Breast epithelium (tissue), 4 donors: ENCODE data around the gene PHGDH. TPM values are rescaled to one million over a fixed set of nuclear protein-coding genes. Genes with fewer than 3 reads are reported as not detected.

ENCODE experiments used
- DNase-seq, 2 donors: peaks; one replicate each; pipeline ENCODE4 v3.0.0-alpha.2; 2019; ENCODE audit warnings: low spot score in 2 of 2
- H3K27ac ChIP-seq, 2 donors: fragments of 200-600 bp; sonication (generic) in 1 of 2; one replicate each; pipeline ENCODE4 v1.5.1; 2016 to 2019; ENCODE audit warnings: mild to moderate bottlenecking in 1 of 2
- H3K27me3 ChIP-seq, 2 donors: fragments of 200-600 bp; sonication (generic) in 1 of 2; one replicate each; pipeline versions ENCODE4 v1.5.1 to v1.6.0; 2017 to 2019; ENCODE audit warnings: control low read depth in 1 of 2, mild to moderate bottlenecking in 1 of 2
- H3K36me3 ChIP-seq: fragments of 200-600 bp; one replicate; pipeline ENCODE4 v1.5.1; 2019
- H3K4me1 ChIP-seq, 2 donors: fragments of 200-600 bp; sonication (generic); one replicate each; pipeline ENCODE4 v1.5.1; 2016 to 2019; ENCODE audit warnings: control low read depth in 1 of 2
- H3K4me3 ChIP-seq, 3 donors: fragments of 200-600 bp; sonication (generic); 1 replicate in 2 of 3; 2 replicates in 1 of 3; pipeline ENCODE4 v1.5.1; 2016 to 2019; ENCODE audit warnings: mild to moderate bottlenecking in 3 of 3, moderate library complexity in 2 of 3
- H3K9me3 ChIP-seq, 2 donors: fragments of 200-600 bp; sonication (generic) in 1 of 2; one replicate each; pipeline ENCODE4 v1.5.1; 2016 to 2019; ENCODE audit warnings: control low read depth in 1 of 2
- CTCF ChIP-seq, 3 donors: fragments of 450-650 bp; IDR thresholded peaks; one replicate each; pipeline ENCODE4 v1.5.1; 2016 to 2017; ENCODE audit warnings: antibody characterized with exemption in 3 of 3, mild to moderate bottlenecking in 3 of 3, moderate library complexity in 3 of 3
- POLR2A ChIP-seq: fragments of 450-650 bp; IDR thresholded peaks from one replicate; pipeline ENCODE4 v1.6.1; 2016; ENCODE audit warnings: antibody characterized with exemption, mild to moderate bottlenecking, moderate library complexity
- POLR2AphosphoS5 ChIP-seq, 3 donors: sonication (generic); formaldehyde crosslinking; IDR thresholded peaks; one replicate each; pipeline ENCODE4 v1.6.1; 2017; ENCODE audit warnings: antibody characterized with exemption in 3 of 3
- intact Hi-C: fragments of 100-400 bp; cut with DNase I; formaldehyde crosslinking; loops from one replicate; pipeline ENCODE4 v1.15.1; 2023; ENCODE audit warnings: low total_unique reads
- total RNA-seq, 3 donors: library from RNA; depleted of rRNA; stranded (reverse); fragments of >200 nt; gene quantifications; one replicate each; pipeline ENCODE4 v1.1.0, GENCODE V29; 2016

PHGDH gene
- total RNA-seq, 3 donors from 2014 or later = 6.1 to 54.7 (median 17.7) TPM

- H3K4me1 ChIP-seq = peaks cover 0 to 4% of the 10 kb centered on the region in 2 donors
- no peaks in the 10 kb centered on the region for H3K27me3 ChIP-seq
- intact Hi-C loops = no loop called here
- no peak overlapping the region for H3K27ac ChIP-seq
- DNase-seq = no peak
- no peak for TF ChIP-seq POLR2A
- no peak for TF ChIP-seq CTCF (IDR thresholded peaks at IDR 0.05)
- TF ChIP-seq POLR2AphosphoS5 (IDR thresholded peaks at IDR 0.05) = no peak
- H3K9me3 ChIP-seq = no peaks in the 10 kb centered on the region
- H3K4me3 ChIP-seq = no peak overlapping the region
- no peaks in the 10 kb centered on the region for H3K36me3 ChIP-seq
Measured at GRCh38 chr1:119682141-119682540, 29.6 kb upstream of the PHGDH start.

- no peaks in the 10 kb centered on the region for H3K9me3 ChIP-seq
- intact Hi-C loops = no loop called here
- TF ChIP-seq POLR2AphosphoS5 (IDR thresholded peaks at IDR 0.05) = no peak
- TF ChIP-seq POLR2A = no peak
- no peak for TF ChIP-seq CTCF (IDR thresholded peaks at IDR 0.05)
- H3K4me1 ChIP-seq = peaks cover 0 to 9% of the 10 kb centered on the region in 2 donors
- no peaks in the 10 kb centered on the region for H3K27me3 ChIP-seq
- no peak overlapping the region for H3K27ac ChIP-seq
- DNase-seq = no peak
- H3K4me3 ChIP-seq = no peak overlapping the region
- no peaks in the 10 kb centered on the region for H3K36me3 ChIP-seq
Measured at GRCh38 chr1:119683893-119684292, 27.8 kb upstream of the PHGDH start.

- H3K4me3 ChIP-seq = no peak overlapping the region
- H3K27me3 ChIP-seq = no peaks in the 10 kb centered on the region
- peaks cover 0 to 9% of the 10 kb centered on the region in 2 donors for H3K4me1 ChIP-seq
- H3K36me3 ChIP-seq = no peaks in the 10 kb centered on the region
- no peak for TF ChIP-seq POLR2A
- TF ChIP-seq POLR2AphosphoS5 (IDR thresholded peaks at IDR 0.05) = no peak
- TF ChIP-seq CTCF (IDR thresholded peaks at IDR 0.05) = no peak
- intact Hi-C loops = loop anchor here (2.0 kb wide), 1 partner anchor 14 kb away; no protein-coding TSS in a partner anchor
- peak overlapping the region; percentile 67 to 70 for H3K27ac ChIP-seq
- DNase-seq = peak; percentile 52 to 54
- no peaks in the 10 kb centered on the region for H3K9me3 ChIP-seq
Measured at GRCh38 chr1:119686661-119687060, 25.1 kb upstream of the PHGDH start.

GRCh38 chr1:119687434-119688079, 24.2 kb upstream of the PHGDH start:
- DNase-seq = no peak
- no peak overlapping the region for H3K4me3 ChIP-seq

More at GRCh38 chr1:119687434-119688079, 24.2 kb upstream of the PHGDH start:
- peak overlapping the region in 1 of 2 donors; percentile 41 for H3K27ac ChIP-seq
- H3K36me3 ChIP-seq = no peaks in the 10 kb centered on the region
- no peaks in the 10 kb centered on the region for H3K9me3 ChIP-seq
- peaks cover 0 to 9% of the 10 kb centered on the region in 2 donors for H3K4me1 ChIP-seq
- TF ChIP-seq POLR2A (no peak), CTCF (IDR thresholded peaks at IDR 0.05) (no peak), POLR2AphosphoS5 (IDR thresholded peaks at IDR 0.05) (no peak)
- no peaks in the 10 kb centered on the region for H3K27me3 ChIP-seq
- intact Hi-C loops = loop anchor here (2.0 kb wide), 1 partner anchor 13 kb away; no protein-coding TSS in a partner anchor
